HepG2 (cell line): Measurements from ENCODE around the gene NPW. TPM values are rescaled to one million over a fixed set of nuclear protein-coding genes. Genes with fewer than 3 reads are reported as not detected.
A peak's percentile ranks its signal among the peaks of the same experiment; 100 is the strongest.

Experiments
- ATF7-NPFF ChIP-seq: sonication (generic); formaldehyde crosslinking; IDR thresholded peaks from 2 replicates; pipeline ENCODE4 v1.8.1; 2023; ENCODE audit warnings: mild to moderate bottlenecking, low read depth, missing genetic modification reagents, moderate library complexity
- GFI1 ChIP-seq: sonication (generic); formaldehyde crosslinking; IDR thresholded peaks from 2 replicates; pipeline ENCODE4 v1.5.0; 2020; ENCODE audit warnings: missing genetic modification reagents, mild to moderate bottlenecking, borderline replicate concordance
- HNRNPLL ChIP-seq: fragments of 200-400 bp; formaldehyde crosslinking; IDR thresholded peaks from 2 replicates; pipeline ENCODE4 v1.6.1; 2017; ENCODE audit warnings: mild to moderate bottlenecking, low read depth, low read length; ENCODE audit not compliant: poor library complexity, severe bottlenecking
- MED1 ChIP-seq: sonication (generic); formaldehyde crosslinking; IDR thresholded peaks from 2 replicates; pipeline ENCODE4 v1.4.0; 2020; ENCODE audit warnings: missing genetic modification reagents
- PTBP1 ChIP-seq: fragments of 200-400 bp; formaldehyde crosslinking; IDR thresholded peaks from 2 replicates; pipeline ENCODE4 v1.6.1; 2018; ENCODE audit warnings: low read length, low read depth; ENCODE audit not compliant: poor library complexity, severe bottlenecking
- TCF7L2 ChIP-seq: IDR thresholded peaks from 2 replicates; pipeline ENCODE4 v1.6.1; 2011; ENCODE audit warnings: mild to moderate bottlenecking, low read depth, low read length, moderate library complexity
- ZFP82 ChIP-seq: sonication (generic); formaldehyde crosslinking; IDR thresholded peaks from 2 replicates; pipeline ENCODE4 v1.5.1; 2020; ENCODE audit warnings: mild to moderate bottlenecking, missing genetic modification reagents, borderline replicate concordance
- ZMAT3 ChIP-seq: sonication (generic); formaldehyde crosslinking; conservative IDR thresholded peaks from 2 replicates; pipeline ENCODE4 v1.7.0; 2021; ENCODE audit warnings: missing genetic modification reagents
- ZNF546 ChIP-seq: sonication (generic); formaldehyde crosslinking; conservative IDR thresholded peaks from 2 replicates; pipeline ENCODE4 v1.8.1; 2023; ENCODE audit warnings: mild to moderate bottlenecking, missing genetic modification reagents
- ZNF678 ChIP-seq: sonication (generic); formaldehyde crosslinking; IDR thresholded peaks from 2 replicates; pipeline ENCODE4 v1.4.0; 2020; ENCODE audit warnings: mild to moderate bottlenecking, missing genetic modification reagents
- polyA plus RNA-seq, 8 experiments: library from polyadenylated mRNA; depleted of rRNA in 3 of 8; stranded (reverse) in 7 of 8; unstranded in 1 of 8; fragments of >200 nt; fragmentation: Illumina TruSeq in 4 of 8; extraction: Trizol in 4 of 8; gene quantifications; 2 replicates each; pipeline versions ENCODE4 v1.2.1 to v1.2.3, GENCODE V29; 2011 to 2016; ENCODE audit warnings: low read depth in 4 of 8, missing spikeins in 1 of 8, mixed read lengths in 1 of 8; ENCODE audit not compliant: insufficient read depth in 1 of 8
- total RNA-seq, 5 experiments: library from RNA; depleted of rRNA; stranded (reverse); fragments of >200 nt; fragmentation: Illumina TruSeq; extraction: Trizol; gene quantifications; 2 replicates each; pipeline ENCODE4 v1.2.3, GENCODE V29; 2016; ENCODE audit warnings: low read depth in 1 of 5
- TF ChIP-seq, protein P1 (sequence below): sonication (generic); formaldehyde crosslinking; IDR thresholded peaks from 2 replicates; pipeline ENCODE4 v1.8.1; 2023; ENCODE audit warnings: mild to moderate bottlenecking, moderate library complexity, missing genetic modification reagents
- TF ChIP-seq, protein P2 (sequence below): IDR thresholded peaks from 2 replicates; pipeline ENCODE4 v1.6.1; 2018; ENCODE audit warnings: missing genetic modification reagents
- TF ChIP-seq, protein P3 (sequence below): sonication (generic); formaldehyde crosslinking; IDR thresholded peaks from 2 replicates; pipeline ENCODE4 v1.8.0; 2022; ENCODE audit warnings: mild to moderate bottlenecking, missing genetic modification reagents; ENCODE audit not compliant: insufficient replicate concordance
- TF ChIP-seq, protein P4 (sequence below): sonication (generic); formaldehyde crosslinking; IDR thresholded peaks from 2 replicates; pipeline ENCODE4 v1.4.0; 2020; ENCODE audit warnings: mild to moderate bottlenecking, missing genetic modification reagents
- TF ChIP-seq, protein P5 (sequence below): IDR thresholded peaks from 2 replicates; pipeline ENCODE4 v1.6.1; 2018; ENCODE audit warnings: missing genetic modification reagents, mild to moderate bottlenecking, missing compliant biosample characterization
- TF ChIP-seq, protein P6 (sequence below): sonication (generic); formaldehyde crosslinking; IDR thresholded peaks from 2 replicates; pipeline ENCODE4 v1.4.0; 2020; ENCODE audit warnings: mild to moderate bottlenecking, missing genetic modification reagents

NPW gene
- total and polyA plus RNA-seq, 2 of the 13 experiments (the other 11 are each of a cell fraction or from before 2014, with no cell fraction given) = 0.24 to 0.97 TPM

DNA sequence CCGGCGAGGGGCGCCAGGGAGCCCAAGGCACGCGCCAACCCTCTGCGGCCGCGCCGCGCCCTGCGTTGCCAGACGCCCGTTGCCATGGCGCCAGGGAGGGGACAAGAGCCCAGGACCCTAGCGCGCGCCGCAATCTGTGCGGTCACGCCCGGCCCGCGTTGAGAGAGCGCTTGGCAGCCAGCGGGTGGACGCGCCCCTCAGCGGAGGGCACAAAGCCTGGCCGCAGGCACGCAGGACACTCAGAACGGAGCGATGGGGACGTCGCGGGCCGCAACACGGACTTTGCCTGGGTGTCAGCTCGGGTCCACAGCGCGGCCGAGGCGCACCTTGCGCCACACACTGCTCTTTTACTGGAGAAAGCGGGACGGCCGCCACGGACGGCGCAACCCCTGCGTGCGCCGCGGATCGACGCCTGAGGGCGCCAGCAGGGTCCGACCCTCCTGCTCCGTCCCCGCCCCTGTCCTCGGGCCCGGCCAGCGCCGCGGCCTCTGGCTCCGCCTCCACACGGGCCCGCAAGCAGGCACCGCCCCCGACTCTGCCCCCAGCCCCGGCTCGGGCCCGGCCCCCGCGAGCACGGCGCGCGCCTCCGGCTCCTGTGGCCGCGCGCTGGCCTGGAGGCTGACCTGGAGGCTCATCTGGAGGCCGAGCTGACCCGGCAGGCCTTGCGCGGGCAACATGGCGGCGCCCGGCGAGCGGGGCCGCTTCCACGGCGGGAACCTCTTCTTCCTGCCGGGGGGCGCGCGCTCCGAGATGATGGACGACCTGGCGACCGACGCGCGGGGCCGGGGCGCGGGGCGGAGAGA is 35.8 kb upstream of the NPW start, which contains the start of gene GFER (continued):
- TF ChIP-seq, protein P1, sequence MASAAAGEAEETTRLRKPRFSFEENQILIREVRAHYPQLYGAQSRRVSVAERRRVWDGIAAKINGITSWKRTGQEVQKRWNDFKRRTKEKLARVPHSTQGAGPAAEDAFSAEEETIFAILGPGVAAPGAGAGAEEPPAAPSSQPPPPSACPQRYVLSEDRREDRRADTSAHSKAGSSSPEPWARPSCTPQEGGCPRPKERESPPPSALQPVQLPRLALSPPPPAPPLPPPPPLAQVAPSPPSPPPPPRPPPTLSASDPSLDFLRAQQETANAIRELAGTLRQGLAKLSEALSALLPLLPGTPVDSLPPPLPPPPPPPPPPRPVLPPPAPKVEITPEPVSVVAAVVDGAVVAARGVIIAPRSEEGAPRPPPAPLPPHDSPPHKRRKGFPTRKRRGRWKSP = peak; percentile 100
- TF ChIP-seq, protein P2, sequence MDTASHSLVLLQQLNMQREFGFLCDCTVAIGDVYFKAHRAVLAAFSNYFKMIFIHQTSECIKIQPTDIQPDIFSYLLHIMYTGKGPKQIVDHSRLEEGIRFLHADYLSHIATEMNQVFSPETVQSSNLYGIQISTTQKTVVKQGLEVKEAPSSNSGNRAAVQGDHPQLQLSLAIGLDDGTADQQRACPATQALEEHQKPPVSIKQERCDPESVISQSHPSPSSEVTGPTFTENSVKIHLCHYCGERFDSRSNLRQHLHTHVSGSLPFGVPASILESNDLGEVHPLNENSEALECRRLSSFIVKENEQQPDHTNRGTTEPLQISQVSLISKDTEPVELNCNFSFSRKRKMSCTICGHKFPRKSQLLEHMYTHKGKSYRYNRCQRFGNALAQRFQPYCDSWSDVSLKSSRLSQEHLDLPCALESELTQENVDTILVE (CRISPR knock-in tag) = peak; percentile 54; the same call in 1 of the 2 replicates
- TF ChIP-seq ATF7-NPFF (peak; percentile 74), MED1 (CRISPR knock-in tag) (peak; percentile 62; the same call in 1 of the 2 replicates), HNRNPLL (peak; percentile 98), ZNF678 (0 out of 2 replicates have a peak, but pooled peaks have one; percentile 22), ZNF546 (CRISPR knock-in tag) (peak; percentile 82), ZMAT3 (CRISPR knock-in tag) (peak; percentile 68; the same call in 1 of the 2 replicates), GFI1 (CRISPR knock-in tag) (peak; percentile 88), ZFP82 (no peak), PTBP1 (peak; percentile 64), TCF7L2 (no peak)
- TF ChIP-seq, protein P3, sequence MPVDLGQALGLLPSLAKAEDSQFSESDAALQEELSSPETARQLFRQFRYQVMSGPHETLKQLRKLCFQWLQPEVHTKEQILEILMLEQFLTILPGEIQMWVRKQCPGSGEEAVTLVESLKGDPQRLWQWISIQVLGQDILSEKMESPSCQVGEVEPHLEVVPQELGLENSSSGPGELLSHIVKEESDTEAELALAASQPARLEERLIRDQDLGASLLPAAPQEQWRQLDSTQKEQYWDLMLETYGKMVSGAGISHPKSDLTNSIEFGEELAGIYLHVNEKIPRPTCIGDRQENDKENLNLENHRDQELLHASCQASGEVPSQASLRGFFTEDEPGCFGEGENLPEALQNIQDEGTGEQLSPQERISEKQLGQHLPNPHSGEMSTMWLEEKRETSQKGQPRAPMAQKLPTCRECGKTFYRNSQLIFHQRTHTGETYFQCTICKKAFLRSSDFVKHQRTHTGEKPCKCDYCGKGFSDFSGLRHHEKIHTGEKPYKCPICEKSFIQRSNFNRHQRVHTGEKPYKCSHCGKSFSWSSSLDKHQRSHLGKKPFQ (CRISPR knock-in tag) = peak; percentile 42
- TF ChIP-seq, protein P4, sequence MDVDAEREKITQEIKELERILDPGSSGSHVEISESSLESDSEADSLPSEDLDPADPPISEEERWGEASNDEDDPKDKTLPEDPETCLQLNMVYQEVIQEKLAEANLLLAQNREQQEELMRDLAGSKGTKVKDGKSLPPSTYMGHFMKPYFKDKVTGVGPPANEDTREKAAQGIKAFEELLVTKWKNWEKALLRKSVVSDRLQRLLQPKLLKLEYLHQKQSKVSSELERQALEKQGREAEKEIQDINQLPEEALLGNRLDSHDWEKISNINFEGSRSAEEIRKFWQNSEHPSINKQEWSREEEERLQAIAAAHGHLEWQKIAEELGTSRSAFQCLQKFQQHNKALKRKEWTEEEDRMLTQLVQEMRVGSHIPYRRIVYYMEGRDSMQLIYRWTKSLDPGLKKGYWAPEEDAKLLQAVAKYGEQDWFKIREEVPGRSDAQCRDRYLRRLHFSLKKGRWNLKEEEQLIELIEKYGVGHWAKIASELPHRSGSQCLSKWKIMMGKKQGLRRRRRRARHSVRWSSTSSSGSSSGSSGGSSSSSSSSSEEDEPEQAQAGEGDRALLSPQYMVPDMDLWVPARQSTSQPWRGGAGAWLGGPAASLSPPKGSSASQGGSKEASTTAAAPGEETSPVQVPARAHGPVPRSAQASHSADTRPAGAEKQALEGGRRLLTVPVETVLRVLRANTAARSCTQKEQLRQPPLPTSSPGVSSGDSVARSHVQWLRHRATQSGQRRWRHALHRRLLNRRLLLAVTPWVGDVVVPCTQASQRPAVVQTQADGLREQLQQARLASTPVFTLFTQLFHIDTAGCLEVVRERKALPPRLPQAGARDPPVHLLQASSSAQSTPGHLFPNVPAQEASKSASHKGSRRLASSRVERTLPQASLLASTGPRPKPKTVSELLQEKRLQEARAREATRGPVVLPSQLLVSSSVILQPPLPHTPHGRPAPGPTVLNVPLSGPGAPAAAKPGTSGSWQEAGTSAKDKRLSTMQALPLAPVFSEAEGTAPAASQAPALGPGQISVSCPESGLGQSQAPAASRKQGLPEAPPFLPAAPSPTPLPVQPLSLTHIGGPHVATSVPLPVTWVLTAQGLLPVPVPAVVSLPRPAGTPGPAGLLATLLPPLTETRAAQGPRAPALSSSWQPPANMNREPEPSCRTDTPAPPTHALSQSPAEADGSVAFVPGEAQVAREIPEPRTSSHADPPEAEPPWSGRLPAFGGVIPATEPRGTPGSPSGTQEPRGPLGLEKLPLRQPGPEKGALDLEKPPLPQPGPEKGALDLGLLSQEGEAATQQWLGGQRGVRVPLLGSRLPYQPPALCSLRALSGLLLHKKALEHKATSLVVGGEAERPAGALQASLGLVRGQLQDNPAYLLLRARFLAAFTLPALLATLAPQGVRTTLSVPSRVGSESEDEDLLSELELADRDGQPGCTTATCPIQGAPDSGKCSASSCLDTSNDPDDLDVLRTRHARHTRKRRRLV = no peak
- TF ChIP-seq, protein P5, sequence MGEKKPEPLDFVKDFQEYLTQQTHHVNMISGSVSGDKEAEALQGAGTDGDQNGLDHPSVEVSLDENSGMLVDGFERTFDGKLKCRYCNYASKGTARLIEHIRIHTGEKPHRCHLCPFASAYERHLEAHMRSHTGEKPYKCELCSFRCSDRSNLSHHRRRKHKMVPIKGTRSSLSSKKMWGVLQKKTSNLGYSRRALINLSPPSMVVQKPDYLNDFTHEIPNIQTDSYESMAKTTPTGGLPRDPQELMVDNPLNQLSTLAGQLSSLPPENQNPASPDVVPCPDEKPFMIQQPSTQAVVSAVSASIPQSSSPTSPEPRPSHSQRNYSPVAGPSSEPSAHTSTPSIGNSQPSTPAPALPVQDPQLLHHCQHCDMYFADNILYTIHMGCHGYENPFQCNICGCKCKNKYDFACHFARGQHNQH (CRISPR knock-in tag) = peak; percentile 44; the same call in 1 of the 2 replicates
- TF ChIP-seq, protein P6, sequence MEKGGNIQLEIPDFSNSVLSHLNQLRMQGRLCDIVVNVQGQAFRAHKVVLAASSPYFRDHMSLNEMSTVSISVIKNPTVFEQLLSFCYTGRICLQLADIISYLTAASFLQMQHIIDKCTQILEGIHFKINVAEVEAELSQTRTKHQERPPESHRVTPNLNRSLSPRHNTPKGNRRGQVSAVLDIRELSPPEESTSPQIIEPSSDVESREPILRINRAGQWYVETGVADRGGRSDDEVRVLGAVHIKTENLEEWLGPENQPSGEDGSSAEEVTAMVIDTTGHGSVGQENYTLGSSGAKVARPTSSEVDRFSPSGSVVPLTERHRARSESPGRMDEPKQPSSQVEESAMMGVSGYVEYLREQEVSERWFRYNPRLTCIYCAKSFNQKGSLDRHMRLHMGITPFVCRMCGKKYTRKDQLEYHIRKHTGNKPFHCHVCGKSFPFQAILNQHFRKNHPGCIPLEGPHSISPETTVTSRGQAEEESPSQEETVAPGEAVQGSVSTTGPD = no peak
